ENCODE measurements around the gene ALPI.

The ALPI gene

GRCh38 chr2:232458051-232458660 is 2.2 kb downstream of the ALPI start:
- H3K4me3 ChIP-seq (ENCODE audit: low read depth, low read length), result no peak overlapping the region
- no peaks in the 10 kb centered on the region for H3K9me3 ChIP-seq (ENCODE audit: control insufficient read depth, insufficient read depth, low read depth, low read length)
- H3K27ac ChIP-seq (ENCODE audit: extremely low read depth, low read depth, low read length), result no peak overlapping the region
- H3K4me1 ChIP-seq (ENCODE audit: control insufficient read depth, insufficient read depth, low read length), result no peaks in the 10 kb centered on the region
- no peaks in the 10 kb centered on the region for H3K36me3 ChIP-seq (ENCODE audit: control insufficient read depth in 2 of 2, insufficient read depth in 1 of 2, low read length in 2 of 2)
- TF ChIP-seq ZNF211 (tag by site-specific recombination; IDR thresholded peaks at IDR 0.05; ENCODE audit: low read depth) (no peak), ZNF169 (tag by site-specific recombination; IDR thresholded peaks at IDR 0.05) (no peak), ZNF239 (tag by site-specific recombination; IDR thresholded peaks at IDR 0.05) (no peak), ZNF707 (tag by site-specific recombination; IDR thresholded peaks at IDR 0.05) (no peak), ZBTB21 (tag by site-specific recombination; IDR thresholded peaks at IDR 0.05) (no peak), ZNF654 (tag by site-specific recombination; IDR thresholded peaks at IDR 0.05; ENCODE audit: low read depth) (no peak), GLIS1 (tag by site-specific recombination; IDR thresholded peaks at IDR 0.05) (peak; percentile 30; the same call in 1 of the 2 replicates)
- ChIA-PET POLR2A (no interaction called here), CTCF (interaction anchor here (0.7 to 1.1 kb wide), 3 partner anchors 14 to 440 kb away, joined by 3 to 4 read pairs (median 3); no protein-coding TSS in a partner anchor)

- no peak for TF ChIP-seq ZNF221 (tag by site-specific recombination; IDR thresholded peaks at IDR 0.05; ENCODE audit: borderline replicate concordance)
- TF ChIP-seq ZNF416 (tag by site-specific recombination; IDR thresholded peaks at IDR 0.05), result no peak
- no peak for TF ChIP-seq ZNF76 (tag by site-specific recombination; IDR thresholded peaks at IDR 0.05; ENCODE audit: borderline replicate concordance, low read depth)
- no peak for TF ChIP-seq ZNF510 (tag by site-specific recombination; IDR thresholded peaks at IDR 0.05; ENCODE audit: insufficient replicate concordance)
- TF ChIP-seq EGR2 (tag by site-specific recombination; IDR thresholded peaks at IDR 0.05; ENCODE audit: low read depth), result no peak
- TF ChIP-seq ZNF555 (tag by site-specific recombination; conservative IDR thresholded peaks at IDR 0.05), result no peak
- H3K9me3 ChIP-seq (ENCODE audit: control insufficient read depth, insufficient read depth, low read depth, low read length), result no peaks in the 10 kb centered on the region
- H3K27ac ChIP-seq (ENCODE audit: extremely low read depth, low read depth, low read length), result no peak overlapping the region
- no peaks in the 10 kb centered on the region for H3K4me1 ChIP-seq (ENCODE audit: control insufficient read depth, insufficient read depth, low read length)
- H3K36me3 ChIP-seq (ENCODE audit: control insufficient read depth in 2 of 2, insufficient read depth in 1 of 2, low read length in 2 of 2), result no peaks in the 10 kb centered on the region
- no peak overlapping the region for H3K4me3 ChIP-seq (ENCODE audit: low read depth, low read length)
- CTCF ChIA-PET, result interaction anchor here (0.7 to 1.1 kb wide), 3 partner anchors 15 to 65 kb away, joined by 3 read pairs; no protein-coding TSS in a partner anchor
- POLR2A ChIA-PET, result no interaction called here
These were observed 2.9 kb downstream of the ALPI start for GRCh38 chr2:232458661-232459418.

- H3K9me3 ChIP-seq (ENCODE audit: control insufficient read depth, insufficient read depth, low read depth, low read length), result no peaks in the 10 kb centered on the region
- ChIA-PET POLR2A (no interaction called here), CTCF (interaction anchor here (0.6 to 0.7 kb wide), 2 partner anchors 15 to 63 kb away, joined by 3 read pairs; no protein-coding TSS in a partner anchor)
- H3K36me3 ChIP-seq (ENCODE audit: control insufficient read depth in 2 of 2, insufficient read depth in 1 of 2, low read length in 2 of 2), result no peaks in the 10 kb centered on the region
- no peak overlapping the region for H3K27ac ChIP-seq (ENCODE audit: extremely low read depth, low read depth, low read length)
- no peaks in the 10 kb centered on the region for H3K4me1 ChIP-seq (ENCODE audit: control insufficient read depth, insufficient read depth, low read length)
- TF ChIP-seq ZNF704 (tag by site-specific recombination; IDR thresholded peaks at IDR 0.05) (no peak), ZNF398 (tag by site-specific recombination; IDR thresholded peaks at IDR 0.05) (no peak)
- H3K4me3 ChIP-seq (ENCODE audit: low read depth, low read length), result no peak overlapping the region
These were observed 3.6 kb downstream of the ALPI start for GRCh38 chr2:232459419-232460035.
